C4-2B (cell line): Measurements from ENCODE around the gene NEU1.

Experiments used
- CTCF ChIP-seq: fragments of 450-650 bp; conservative IDR thresholded peaks from 2 replicates; pipeline ENCODE4 v1.5.1; 2017; ENCODE audit warnings: mild to moderate bottlenecking
- ZFX ChIP-seq: fragments of 450-650 bp; IDR thresholded peaks from 2 replicates; pipeline ENCODE4 v1.6.1; 2017

GRCh38 chr6:31905041-31905440, 42.4 kb upstream of the NEU1 start:
- TF ChIP-seq CTCF (no peak), ZFX (no peak)
